Superior temporal gyrus (tissue), 1 donor: ENCODE results near the gene PSMB5.

Source experiments
- DNase-seq: peaks from one replicate; pipeline ENCODE4 v3.0.0-alpha.2; 2016; ENCODE audit errors: extremely low spot score

PSMB5 gene

GRCh38 chr14:23043754-23044153, 9.1 kb upstream of the PSMB5 start:
- no peak for DNase-seq

- DNase-seq: no peak
Measured at GRCh38 chr14:23043145-23043544, 8.4 kb upstream of the PSMB5 start.

- DNase-seq: no peak
Measured at GRCh38 chr14:23042162-23042965, 7.7 kb upstream of the PSMB5 start, which contains the start of gene PSMB11. Gene PSMB11, plus strand, starts transcription at chr14:23042212. Its CDS starts 14 bp downstream, at chr14:23042226.

DNA sequence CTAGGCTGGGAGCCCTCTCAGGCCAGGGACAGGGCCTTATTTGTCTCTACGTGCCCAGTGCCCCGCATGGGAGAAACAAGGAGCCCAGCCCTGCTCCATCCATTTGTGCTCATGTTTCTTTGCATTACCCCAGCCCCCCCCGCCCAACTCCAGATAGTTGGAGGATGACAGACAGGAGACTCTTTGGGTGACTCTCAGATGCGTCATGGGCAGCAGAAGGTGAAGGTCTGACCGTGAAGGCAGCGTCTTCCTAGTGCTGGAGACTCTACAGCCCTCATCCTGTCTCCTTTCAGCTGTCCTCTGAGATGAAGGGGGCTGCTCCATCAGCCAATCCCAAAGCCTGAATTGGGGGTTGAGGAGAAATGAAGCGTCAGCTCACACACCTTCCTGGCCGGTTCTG, 7.0 kb upstream of the PSMB5 start:
- no peak for DNase-seq

- DNase-seq: no peak
Measured at GRCh38 chr14:23040100-23040499, 5.4 kb upstream of the PSMB5 start.

- DNase-seq: no peak
Measured at GRCh38 chr14:23035303-23036144, 824 bp upstream of the PSMB5 start.

GRCh38 chr14:23033801-23034497, 751 bp downstream of the PSMB5 start:
- no peak for DNase-seq

DNA sequence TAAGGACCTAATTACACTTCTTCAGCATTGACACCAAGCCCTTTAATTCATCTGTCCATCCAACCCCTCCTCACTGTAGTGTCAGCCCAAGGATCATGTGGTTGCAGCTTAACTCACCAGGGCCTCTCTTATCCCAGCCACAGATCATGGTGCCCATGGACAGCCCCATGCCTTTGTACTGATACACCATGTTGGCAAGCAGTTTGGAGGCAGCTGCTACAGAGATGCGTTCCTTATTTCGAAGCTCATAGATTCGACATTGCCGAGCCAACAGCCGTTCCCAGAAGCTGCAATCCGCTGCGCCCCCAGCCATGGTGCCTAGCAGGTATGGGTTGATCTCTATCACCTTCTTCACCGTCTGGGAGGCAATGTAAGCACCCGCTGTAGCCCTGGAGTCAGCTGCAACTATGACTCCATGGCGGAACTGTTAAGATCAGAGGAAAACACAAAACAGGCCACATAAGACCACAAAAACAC, 1.4 kb downstream of the PSMB5 start:
- no peak for DNase-seq

DNA sequence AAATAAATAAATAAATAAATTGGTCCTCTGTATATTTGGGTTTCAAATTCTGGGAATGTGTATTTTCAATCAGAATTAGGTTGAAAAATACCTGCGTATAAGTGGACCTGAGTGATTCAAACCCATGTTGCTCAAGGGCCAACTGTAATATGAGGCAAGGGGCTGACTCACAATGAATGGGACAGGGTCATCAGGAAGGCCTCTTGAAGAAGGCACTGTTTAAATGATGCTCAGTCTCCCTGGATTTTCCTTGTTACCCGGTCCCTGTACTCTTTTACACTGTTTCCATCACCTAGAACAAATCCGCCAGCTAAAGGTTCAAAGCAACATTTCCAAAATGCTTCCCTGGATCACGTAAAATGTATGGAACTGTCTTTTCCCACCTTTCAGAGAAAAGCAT, 3.8 kb downstream of the PSMB5 start:
- no peak for DNase-seq

DNA sequence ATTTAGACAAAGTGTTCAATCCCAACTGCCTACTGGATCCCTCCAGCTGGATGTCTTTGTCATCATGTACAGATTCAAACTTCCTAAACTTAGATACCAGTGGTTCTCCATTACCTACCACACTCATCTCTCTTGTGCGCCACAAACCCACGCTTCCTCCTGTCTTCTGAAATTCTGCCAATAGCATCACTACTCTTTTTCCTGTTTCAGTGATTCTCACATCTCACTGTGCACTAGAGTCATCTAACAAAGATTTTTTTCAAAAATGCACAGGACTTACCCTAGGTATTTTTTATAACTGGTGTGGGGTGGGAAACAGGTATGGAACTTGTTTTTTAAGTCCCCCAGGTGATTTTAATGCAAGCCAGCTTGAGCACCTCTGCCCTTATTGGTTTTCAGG, 5.9 kb downstream of the PSMB5 start:
- DNase-seq: no peak

- no peak for DNase-seq
Measured at GRCh38 chr14:23025151-23025814, 9.4 kb downstream of the PSMB5 start.

DNA sequence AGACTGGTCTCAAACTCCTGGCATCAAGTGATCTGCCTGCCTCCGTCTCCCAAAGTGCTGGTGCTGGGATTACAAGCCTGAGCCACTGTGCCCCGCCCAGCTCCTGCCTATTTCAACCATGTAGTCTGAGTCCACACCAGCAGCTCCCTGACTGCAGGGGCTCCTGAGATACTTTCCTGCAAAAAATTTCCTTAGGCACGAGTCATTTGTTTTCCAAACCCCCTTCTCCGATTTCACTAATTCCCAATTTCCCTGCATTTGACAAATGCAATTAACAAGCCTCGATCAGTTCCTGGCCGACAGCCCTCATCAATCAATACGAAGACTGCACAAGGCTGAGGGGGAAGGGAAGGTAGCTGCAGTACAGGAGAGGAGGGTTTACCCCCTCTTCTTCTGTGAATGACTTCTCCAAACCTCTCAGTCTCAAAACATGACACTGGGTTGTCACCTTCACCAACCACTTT, 10.1 kb downstream of the PSMB5 start:
- DNase-seq: no peak

GRCh38 chr14:23023795-23024152, 10.9 kb downstream of the PSMB5 start:
- DNase-seq: no peak

GRCh38 chr14:23023022-23023794, 11.5 kb downstream of the PSMB5 start:
- DNase-seq: no peak

DNA sequence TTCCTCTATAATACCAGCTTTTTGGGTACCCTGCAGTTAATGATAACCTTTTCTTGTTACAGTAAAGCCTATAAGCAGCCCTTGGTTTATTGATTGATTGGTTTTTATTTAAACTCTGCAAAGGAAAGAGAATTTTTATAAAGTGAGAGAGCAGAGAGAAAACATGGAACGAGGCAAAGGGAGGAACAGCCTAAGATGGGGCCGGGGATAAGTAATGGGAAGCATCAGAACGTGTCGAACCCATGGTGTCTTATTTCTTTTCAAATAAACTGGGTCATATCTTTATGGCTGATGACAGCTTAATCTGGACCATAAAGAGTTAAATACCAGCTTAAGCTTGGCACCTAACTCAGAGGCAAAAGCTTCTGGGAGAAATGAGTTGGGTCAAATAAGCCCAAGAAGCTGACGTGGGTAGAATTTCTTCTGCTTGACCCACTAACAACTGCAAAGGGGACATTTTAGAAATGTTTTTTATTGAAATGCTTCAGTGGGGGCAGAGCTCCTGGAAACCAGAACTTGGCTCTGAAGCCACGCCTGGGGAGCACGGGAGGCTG, 12.7 kb downstream of the PSMB5 start:
- DNase-seq: no peak

GRCh38 chr14:23021434-23021833, 13.3 kb downstream of the PSMB5 start:
- DNase-seq: no peak

DNA sequence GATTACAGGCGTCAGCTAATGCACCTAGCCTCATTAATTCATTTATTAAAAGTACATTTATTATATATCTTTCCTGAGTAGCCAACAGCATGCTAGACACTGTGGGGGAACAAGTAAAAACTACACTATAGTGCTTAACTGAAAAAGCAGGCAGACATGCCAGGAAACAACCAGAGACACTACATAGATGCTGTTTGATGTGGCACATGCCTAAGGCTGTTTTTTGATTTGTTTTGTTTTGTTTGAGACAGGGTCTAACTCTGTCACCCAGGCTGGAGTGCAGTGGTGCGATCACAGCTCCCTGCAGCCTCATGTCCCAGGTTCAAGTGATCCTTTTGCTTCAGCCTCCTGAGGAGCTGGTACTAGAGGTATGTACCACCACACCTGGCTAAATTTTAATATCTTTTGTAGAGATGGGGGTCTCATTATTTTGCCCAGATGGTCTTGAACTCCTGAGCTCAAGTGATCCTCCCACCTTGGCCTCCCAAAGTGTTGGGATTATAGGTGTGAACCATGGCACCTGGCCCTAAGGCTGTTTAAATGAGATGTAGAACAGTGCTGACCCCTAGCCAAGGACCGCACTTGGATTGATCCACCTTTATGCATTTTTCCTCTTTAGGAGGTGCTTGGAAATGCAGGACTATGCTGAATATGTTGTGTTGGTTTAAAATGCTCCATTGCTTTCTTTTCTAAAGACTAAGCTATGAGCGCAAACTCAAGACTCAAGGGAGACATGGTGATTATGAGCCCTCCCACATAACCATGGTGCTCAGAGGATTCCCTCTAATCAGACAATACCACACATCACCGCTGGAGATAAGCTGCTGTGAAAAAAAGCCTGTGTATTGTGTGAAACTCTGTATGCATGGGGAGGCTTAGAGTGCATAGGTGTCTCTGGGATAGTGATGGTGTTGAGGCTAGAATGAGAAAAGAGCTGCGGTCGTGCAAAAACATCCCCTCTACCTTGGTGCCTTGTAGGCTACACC, 14.3 kb downstream of the PSMB5 start:
- DNase-seq: no peak

DNA sequence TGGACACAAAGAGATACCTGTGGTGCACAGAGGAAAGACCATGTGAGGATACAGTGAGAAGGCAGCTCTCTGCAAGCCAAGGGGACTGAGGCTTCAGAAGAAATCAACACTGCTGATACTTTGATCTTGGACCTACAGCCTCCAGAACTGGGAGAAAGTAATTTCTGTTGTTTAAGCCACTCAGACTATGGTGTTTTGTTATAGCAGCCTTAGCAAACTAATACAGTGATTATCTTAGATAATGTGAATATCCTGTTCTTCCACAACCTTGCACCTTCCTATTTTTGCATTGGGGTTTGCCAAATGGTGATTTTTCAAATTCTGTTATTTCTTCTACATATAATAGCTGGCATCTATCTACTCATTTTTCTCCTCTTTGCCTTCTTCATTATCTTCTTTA, 16.6 kb downstream of the PSMB5 start:
- no peak for DNase-seq

DNA sequence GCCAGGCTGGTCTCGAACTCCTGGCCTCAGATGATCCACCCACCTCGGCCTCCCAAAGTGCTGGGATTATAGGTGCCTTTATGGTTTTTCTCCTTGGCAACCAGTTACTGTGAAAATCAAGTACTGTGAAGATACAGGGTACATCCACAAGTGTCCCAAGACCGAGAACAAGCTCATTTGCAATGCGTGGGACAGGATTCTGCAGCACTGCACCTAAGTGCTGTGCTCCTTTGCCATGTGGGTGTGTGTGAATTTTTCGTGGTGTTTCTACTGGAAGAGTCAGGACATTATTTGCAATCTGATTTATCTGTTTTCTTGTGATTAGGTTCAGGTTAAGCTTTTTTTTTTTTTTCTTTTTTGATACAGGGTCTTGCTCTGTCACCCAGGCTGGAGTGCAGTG, 17.6 kb downstream of the PSMB5 start:
- no peak for DNase-seq
